Type B pancreatic cell (in vitro differentiated cells): ENCODE data around the gene MACROD1. TPM values are rescaled to one million over a fixed set of nuclear protein-coding genes. Genes with fewer than 3 reads are reported as not detected.

ENCODE experiments used
- DNase-seq: peaks from one replicate; pipeline ENCODE4 v3.0.0; 2021; ENCODE audit warnings: mixed read lengths; ENCODE audit not compliant: unreplicated experiment; ENCODE audit errors: extremely low spot score
- H3K27ac Mint-ChIP-seq: 2 replicates; pipeline ENCODE4 v1.8.0; 2021; ENCODE audit warnings: mild to moderate bottlenecking, mixed read lengths
- H3K27me3 Mint-ChIP-seq: 2 replicates; pipeline ENCODE4 v1.8.0; 2021; ENCODE audit warnings: mixed read lengths
- H3K36me3 Mint-ChIP-seq: 2 replicates; pipeline ENCODE4 v1.8.0; 2021; ENCODE audit warnings: mixed read lengths
- H3K4me1 Mint-ChIP-seq: one replicate; pipeline ENCODE4 v1.8.0; 2021; ENCODE audit warnings: mixed read lengths; ENCODE audit not compliant: unreplicated experiment
- H3K4me3 Mint-ChIP-seq: 2 replicates; pipeline ENCODE4 v1.8.0; 2021; ENCODE audit warnings: mild to moderate bottlenecking, mixed read lengths
- H3K9me3 Mint-ChIP-seq: 2 replicates; pipeline ENCODE4 v1.8.0; 2021; ENCODE audit warnings: mixed read lengths
- CTCF ChIP-seq: fragments of 200-600 bp; sonication (generic); conservative IDR thresholded peaks from 2 replicates; pipeline ENCODE4 v1.5.0; 2021; ENCODE audit warnings: antibody characterized with exemption, mild to moderate bottlenecking
- total RNA-seq: library from RNA; stranded (reverse); gene quantifications from 2 replicates; pipeline ENCODE4 v1.2.1, GENCODE V29; 2021; ENCODE audit warnings: low replicate concordance

Gene MACROD1
- total RNA-seq, 1 donor from 2014 or later, result 21.1 TPM

- Mint-ChIP-seq H3K4me3 (peak overlapping the region; percentile 29), H3K27me3 (peaks cover 16% of the 10 kb centered on the region), H3K27ac (peak overlapping the region; percentile 24), H3K9me3 (no peaks in the 10 kb centered on the region), H3K36me3 (no peaks in the 10 kb centered on the region), H3K4me1 (peaks cover 36% of the 10 kb centered on the region)
- no peak for DNase-seq
- no peak for TF ChIP-seq CTCF
These were observed 70.6 kb downstream of the MACROD1 start for GRCh38 chr11:64095273-64095817.

- Mint-ChIP-seq H3K27me3 (peaks cover 16% of the 10 kb centered on the region), H3K36me3 (no peaks in the 10 kb centered on the region), H3K4me3 (peak overlapping the region; percentile 29), H3K4me1 (peaks cover 36% of the 10 kb centered on the region), H3K9me3 (no peaks in the 10 kb centered on the region), H3K27ac (peak overlapping the region; percentile 24)
- no peak for TF ChIP-seq CTCF
- DNase-seq, result no peak
These were observed 71.3 kb downstream of the MACROD1 start for GRCh38 chr11:64094463-64095260.

- Mint-ChIP-seq H3K4me1 (peaks cover 37% of the 10 kb centered on the region), H3K27ac (no peak overlapping the region), H3K36me3 (no peaks in the 10 kb centered on the region), H3K27me3 (peaks cover 11% of the 10 kb centered on the region), H3K4me3 (no peak overlapping the region), H3K9me3 (no peaks in the 10 kb centered on the region)
- TF ChIP-seq CTCF, result no peak
- no peak for DNase-seq
These were observed 72.5 kb downstream of the MACROD1 start for GRCh38 chr11:64093233-64094039.

GRCh38 chr11:64092761-64093136, 73.2 kb downstream of the MACROD1 start:
- Mint-ChIP-seq H3K4me3 (no peak overlapping the region), H3K9me3 (no peaks in the 10 kb centered on the region), H3K4me1 (peaks cover 33% of the 10 kb centered on the region), H3K27ac (no peak overlapping the region), H3K36me3 (no peaks in the 10 kb centered on the region), H3K27me3 (peaks cover 6% of the 10 kb centered on the region)
- TF ChIP-seq CTCF, result no peak
- no peak for DNase-seq

GRCh38 chr11:64092111-64092760, 73.7 kb downstream of the MACROD1 start:
- Mint-ChIP-seq H3K27me3 (peaks cover 6% of the 10 kb centered on the region), H3K9me3 (no peaks in the 10 kb centered on the region), H3K4me3 (no peak overlapping the region), H3K36me3 (no peaks in the 10 kb centered on the region), H3K27ac (no peak overlapping the region), H3K4me1 (peaks cover 36% of the 10 kb centered on the region)
- no peak for DNase-seq
- no peak for TF ChIP-seq CTCF
